ENCODE data around the gene COL18A1. TPM values are rescaled to one million over a fixed set of nuclear protein-coding genes. Genes with fewer than 3 reads are reported as not detected.

Gene COL18A1
- total and polyA plus RNA-seq, 11 donors: 31.7 to 109 (median 59.0) TPM

DNA sequence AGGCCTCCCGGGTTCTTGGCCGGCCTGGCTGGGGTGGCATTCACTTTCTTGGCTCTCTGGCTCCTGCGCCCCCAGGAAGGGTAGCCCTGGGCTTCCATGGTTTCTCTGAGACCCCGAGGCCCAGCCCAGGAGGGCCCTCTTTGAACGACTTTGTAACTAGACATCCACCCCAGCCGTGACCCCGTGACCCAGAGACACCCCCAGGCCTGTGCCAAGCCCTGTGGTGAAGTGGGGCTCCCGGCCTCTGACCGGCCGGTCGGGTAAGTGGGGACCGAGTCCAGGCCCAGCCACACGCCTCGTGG, 64.0 kb downstream of the COL18A1 start:
- intact Hi-C loops (cut with DNase I): no loop called here
- H3K27ac ChIP-seq: peak overlapping the region in 4 of 12 donors; percentile 24 to 85 (median 81)
- DNase-seq: peak in 1 of 5 donors; percentile 23
- no peaks in the 10 kb centered on the region for H3K27me3 ChIP-seq
- H3K36me3 ChIP-seq: peaks cover 0 to 17% (median 3%) of the 10 kb centered on the region in 9 donors
- TF ChIP-seq POLR2A (IDR thresholded peaks at IDR 0.05) (no peak), CTCF (IDR thresholded peaks at IDR 0.05) (no peak)
- H3K4me1 ChIP-seq: peaks cover 0 to 49% (median 29%) of the 10 kb centered on the region in 12 donors
- no peaks in the 10 kb centered on the region for H3K9me3 ChIP-seq
- no peak overlapping the region for H3K4me3 ChIP-seq
- no peak for ATAC-seq
- 92 to 99% (median 94%) methylated on average over 10 to 14 of the region's 14 CpGs for WGBS, 4 donors

- Histone ChIP-seq H3K27ac (peak overlapping the region in 11 of 12 donors; percentile 74 to 93 (median 83)), H3K27me3 (no peaks in the 10 kb centered on the region), H3K4me3 (no peak overlapping the region), H3K9me3 (no peaks in the 10 kb centered on the region), H3K4me1 (peaks cover 0 to 49% (median 29%) of the 10 kb centered on the region in 12 donors), H3K36me3 (peaks cover 0 to 19% (median 3%) of the 10 kb centered on the region in 9 donors)
- ATAC-seq (no peak), DNase-seq (peak in 3 of 5 donors; percentile 35 to 54 (median 48))
- 84 to 89% (median 87%) methylated on average over 17 to 24 of the region's 24 CpGs for WGBS, 4 donors
- TF ChIP-seq CTCF (IDR thresholded peaks at IDR 0.05): no peak
- TF ChIP-seq POLR2A (IDR thresholded peaks at IDR 0.05): no peak
- intact Hi-C loops (cut with DNase I): loop anchor here in 2 of 10 donors (10.0 kb wide), 2 partner anchors 125 to 355 kb away; no protein-coding TSS in a partner anchor
Measured at GRCh38 chr21:45469273-45470086, 64.5 kb downstream of the COL18A1 start.

- H3K27me3 ChIP-seq: no peaks in the 10 kb centered on the region
- H3K9me3 ChIP-seq: no peaks in the 10 kb centered on the region
- H3K36me3 ChIP-seq: peaks cover 0 to 25% (median 7%) of the 10 kb centered on the region in 9 donors
- DNase-seq (peak in 2 of 5 donors; percentile 28 to 51), ATAC-seq (no peak)
- H3K4me1 ChIP-seq: peaks cover 0 to 49% (median 29%) of the 10 kb centered on the region in 12 donors
- intact Hi-C loops (cut with DNase I): loop anchor here in 2 of 10 donors (10.0 kb wide), 2 partner anchors 125 to 355 kb away; no protein-coding TSS in a partner anchor
- TF ChIP-seq CTCF (IDR thresholded peaks at IDR 0.05) (no peak), POLR2A (IDR thresholded peaks at IDR 0.05) (no peak)
- H3K4me3 ChIP-seq: no peak overlapping the region
- 79 to 89% (median 85%) methylated on average over 7 of the region's 7 CpGs for WGBS, 4 donors
- H3K27ac ChIP-seq: peak overlapping the region; percentile 73 to 93 (median 82)
Measured at GRCh38 chr21:45470087-45470515, 65.1 kb downstream of the COL18A1 start.
